GM18520 (cell line): Measurements from ENCODE around the gene KAZN.

Experiments used
- ATAC-seq: cut with Tn5 transposase; IDR thresholded peaks from one replicate; pipeline ENCODE4 v1.9.1; 2021; ENCODE audit not compliant: unreplicated experiment

The KAZN gene

DNA sequence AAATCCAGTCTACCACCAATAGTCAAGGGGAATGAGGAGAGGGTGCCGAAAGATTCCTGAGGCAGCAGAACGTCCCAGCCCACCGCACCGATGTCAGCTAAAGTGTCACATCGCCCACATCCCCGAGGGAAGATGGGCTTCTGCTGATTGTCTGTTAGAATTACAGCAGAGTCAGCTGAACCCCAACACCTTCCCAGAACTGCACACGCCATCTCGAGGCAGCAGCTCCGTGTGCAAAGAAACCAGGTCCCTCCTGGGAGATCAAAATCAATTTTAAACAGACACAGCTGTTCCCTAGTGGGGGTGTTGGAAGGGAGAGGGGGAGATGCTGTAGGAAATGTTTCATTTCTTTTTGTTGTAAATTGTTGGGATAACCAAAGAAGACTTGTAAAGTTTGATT, 12.8 kb upstream of the KAZN start:
- ATAC-seq: no peak

DNA sequence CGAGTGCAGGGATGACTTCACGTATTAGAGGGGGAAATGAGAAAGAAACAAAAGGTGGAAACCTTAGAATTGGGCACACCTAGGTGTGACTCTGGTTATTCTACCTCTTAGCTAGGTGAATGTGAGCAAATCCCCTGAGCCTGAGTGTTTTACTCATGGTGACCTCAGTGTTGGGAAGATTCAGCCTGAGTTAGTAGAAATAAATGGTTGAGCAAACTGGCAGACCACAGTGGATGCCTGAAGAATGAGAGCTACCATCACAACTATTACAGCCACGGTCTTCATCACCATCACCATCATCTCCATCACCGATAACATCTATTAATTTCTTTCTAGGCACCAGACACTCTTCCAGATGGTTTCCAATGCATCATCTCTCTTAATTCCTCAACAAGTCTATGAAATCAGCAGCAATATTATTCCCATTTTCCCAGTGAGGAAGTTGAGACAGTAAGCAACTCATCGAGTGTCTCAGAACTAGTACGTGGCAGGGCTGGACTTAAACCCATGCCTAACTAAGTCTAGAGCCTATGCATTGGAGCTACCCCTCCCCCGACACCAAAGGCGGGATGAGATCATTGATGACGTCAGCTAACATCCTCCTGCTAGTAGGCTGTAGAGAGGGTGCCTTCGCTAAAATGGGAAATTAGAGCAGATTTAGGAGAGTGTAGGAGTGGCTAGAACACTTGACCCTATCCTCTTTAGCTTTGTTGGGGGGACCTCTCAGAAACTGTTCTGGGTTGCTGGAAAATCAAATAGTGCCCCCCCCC, 7.9 kb upstream of the KAZN start:
- no peak for ATAC-seq

DNA sequence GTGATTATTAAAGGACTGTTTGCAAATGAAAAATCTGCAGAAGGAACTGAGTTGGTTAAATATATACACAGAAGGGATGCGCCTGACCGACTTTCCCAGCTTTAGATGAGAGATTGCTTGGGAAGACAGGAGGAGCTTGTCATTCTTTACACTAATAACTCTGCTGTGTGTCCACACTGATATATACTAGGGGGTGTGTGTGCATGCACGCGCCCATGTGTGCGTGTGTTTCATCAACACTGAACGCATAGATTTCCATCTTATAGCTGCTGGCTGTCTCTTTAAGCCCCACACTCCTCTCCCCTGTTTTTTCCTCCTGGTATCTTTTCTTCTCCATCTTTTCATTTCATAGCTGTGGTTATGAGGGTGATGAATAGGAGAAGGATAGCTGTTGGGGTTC, 6.9 kb upstream of the KAZN start:
- ATAC-seq: no peak

DNA sequence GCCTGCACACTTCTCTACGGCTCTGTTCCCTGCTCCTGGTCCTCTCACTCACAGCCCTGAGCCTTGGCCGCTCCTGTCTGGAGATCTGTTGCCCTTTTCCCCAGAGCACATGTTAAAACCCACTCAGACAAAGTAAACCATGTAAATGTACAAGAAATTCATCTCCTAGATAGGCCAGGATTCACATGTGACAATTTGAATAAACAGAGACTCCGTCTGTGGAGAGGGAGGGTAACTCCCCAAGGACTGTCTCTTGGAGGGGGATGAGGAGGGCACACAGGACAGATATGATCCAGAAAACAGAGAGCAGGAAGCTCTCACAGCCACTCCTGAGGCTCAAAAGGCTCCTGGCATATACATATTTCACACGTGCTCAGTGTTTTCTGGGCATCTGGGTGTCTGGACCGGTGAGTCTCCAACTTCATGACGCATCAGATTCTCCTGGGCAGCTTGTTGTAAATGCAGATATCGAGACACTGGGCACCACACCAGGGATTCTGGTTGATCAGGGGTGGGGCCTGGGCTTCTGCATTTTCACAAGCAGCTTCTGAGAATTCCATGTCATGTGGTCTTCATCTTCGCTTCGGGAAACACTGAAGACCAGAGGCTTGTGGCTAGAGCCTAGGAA, 6.4 kb upstream of the KAZN start:
- ATAC-seq: no peak

DNA sequence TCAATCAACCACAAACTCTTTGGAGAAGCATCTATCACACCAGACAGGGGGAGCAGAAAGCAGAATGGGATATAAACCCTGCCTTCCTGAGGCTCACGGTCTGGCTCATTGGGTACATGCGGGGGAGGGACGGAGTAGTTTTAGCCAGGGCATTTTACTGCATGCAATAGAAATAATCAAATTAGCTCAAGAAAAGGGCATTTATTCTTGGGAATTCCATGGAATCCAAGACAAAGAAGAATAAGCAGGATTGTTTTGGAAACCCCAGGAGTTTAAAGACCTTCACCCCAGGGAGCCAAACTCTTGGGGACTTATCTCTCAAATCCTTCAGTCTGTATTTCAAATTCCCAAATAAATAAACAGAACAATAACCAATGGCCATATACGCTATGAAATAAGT, 5.2 kb upstream of the KAZN start:
- no peak for ATAC-seq

DNA sequence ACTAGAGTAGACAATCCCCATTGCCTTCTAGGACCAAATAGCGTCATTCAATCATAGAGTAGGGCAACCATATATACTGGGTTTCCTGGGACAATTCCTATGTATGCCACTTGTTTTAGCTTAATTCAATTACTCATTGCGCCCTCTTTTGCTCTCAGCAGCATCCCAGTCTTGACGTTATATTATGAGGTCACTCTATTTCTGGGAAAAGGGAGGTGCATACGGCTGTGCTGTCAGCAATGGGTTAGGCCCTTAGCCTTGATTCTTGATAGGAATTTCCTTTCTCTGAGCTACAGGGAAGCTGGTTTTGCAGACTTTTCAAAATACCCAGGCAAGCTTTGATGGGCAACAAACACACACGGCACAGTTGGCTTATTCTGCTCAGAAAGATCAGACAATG, 4.4 kb upstream of the KAZN start:
- ATAC-seq: no peak

DNA sequence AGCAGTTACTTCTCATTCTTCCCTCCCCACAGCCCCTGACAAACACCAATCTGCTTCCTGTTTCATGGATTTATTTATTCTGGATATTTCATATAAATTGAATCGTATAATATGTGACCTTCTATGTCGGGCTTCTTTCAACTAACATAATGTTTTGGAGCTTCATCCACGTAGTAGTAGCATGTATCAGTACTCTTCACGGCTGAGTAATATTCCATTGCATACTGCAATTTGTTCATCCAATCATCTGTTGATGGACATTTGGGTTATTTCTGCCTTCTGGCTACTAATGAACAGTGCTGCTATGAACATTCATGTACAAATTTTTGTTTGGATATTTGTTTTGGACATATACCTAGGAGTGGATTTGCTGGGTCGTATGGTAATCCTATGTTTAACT, 1.9 kb upstream of the KAZN start:
- no peak for ATAC-seq

DNA sequence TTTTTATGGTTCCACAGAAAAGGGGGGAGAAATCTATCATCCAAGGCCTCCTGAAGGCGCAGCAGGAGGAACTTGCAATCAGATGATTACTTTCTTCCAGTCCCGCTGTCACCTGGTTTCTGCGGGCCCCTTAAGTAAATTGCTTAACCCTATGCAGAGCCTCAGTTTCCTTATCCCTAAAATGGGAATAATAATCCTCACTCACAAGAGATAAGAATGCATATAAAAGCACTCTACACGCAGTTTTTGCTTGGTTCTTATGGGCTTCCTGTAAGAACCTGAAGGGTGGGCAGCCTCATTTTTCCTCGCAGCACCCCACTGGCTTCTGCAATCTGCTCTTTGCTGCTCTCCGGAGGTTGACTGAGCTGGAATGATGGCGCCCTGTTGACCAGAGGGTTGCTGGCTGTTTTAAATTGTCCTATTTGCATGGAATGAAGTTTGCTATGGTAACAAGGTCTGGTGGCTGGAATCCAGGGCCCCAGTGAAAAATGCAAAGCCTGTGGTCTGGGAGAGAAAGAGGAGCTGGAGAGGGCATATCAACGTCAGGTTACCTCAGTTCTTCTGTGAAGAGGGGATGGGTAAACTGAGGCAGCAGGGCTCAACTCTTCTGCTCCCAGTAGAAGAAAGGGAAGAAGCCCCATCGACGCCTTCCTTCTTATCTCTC, 1.0 kb upstream of the KAZN start:
- no peak for ATAC-seq

DNA sequence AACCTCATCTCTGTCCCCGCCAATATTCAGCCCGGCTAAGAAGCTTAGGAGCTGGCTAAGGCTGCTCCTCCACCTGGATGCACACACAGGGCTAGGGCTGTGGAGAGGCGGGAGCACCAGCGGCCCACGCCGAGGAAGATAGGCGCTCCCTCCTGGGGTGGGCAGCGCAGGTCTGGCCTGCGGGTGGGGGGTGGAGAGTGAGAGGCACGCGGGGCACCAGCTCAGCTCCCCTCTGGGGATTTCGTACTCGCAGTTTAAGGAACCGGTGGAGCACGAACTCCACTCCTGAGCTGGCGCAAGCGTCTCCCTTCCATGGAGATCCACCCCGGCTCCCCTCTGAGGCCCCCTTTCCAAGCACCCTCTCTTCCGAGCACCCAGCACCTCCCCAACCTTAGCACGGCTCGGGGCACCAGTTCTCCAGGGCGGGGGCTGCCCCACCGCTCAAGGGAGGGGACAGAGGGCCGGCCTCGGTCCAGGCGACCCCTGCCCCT, 433 bp upstream of the KAZN start:
- ATAC-seq: no peak

DNA sequence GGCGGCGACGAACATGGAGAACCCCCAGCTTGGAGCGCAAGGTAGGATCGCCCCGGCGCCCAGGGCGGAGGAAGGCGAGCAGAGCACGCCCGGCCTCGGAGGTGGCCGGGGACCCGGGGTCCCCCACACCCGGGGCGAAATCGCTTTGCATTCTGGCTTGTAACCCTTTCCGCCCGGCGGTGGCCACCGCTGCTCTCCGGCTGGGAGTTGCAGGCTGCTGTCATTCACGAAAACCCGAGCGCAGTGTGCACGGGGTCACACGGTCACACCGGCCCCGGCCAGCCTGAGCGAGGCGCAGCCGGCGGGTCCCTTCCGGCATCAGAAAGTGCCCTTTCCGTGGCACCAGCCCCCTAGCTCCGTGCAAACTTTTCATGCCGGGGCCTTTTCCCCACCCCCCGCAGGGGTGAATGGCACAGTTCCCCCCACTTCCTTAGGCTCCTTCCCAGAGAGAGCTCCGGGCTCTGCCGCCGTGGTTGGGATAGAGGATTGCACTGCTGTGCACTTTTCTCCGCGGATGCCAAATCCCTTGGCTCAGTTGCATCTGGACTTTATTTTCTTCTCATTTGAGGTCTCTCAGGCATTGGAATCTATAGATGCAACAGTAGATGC, 802 bp downstream of the KAZN start:
- no peak for ATAC-seq

DNA sequence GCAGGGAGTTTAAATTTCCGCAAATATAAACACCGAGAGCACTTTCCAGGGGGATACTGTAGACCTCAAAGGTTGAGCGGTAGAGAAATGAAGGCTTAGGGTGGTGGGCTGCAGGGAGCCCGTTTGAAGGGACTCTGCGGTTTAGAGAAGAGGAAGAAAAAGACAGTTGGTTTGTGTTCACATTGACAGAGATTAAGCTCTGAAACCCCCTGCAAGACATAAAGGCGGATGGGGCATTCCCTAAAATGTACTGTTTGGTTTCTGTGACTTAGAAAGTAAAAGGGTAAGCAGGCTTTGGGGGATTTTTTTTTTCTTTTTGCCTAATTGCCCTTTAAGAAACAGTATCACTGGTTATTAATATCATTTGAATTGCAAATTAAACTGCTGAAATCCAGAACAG, 1.3 kb downstream of the KAZN start:
- ATAC-seq: no peak

DNA sequence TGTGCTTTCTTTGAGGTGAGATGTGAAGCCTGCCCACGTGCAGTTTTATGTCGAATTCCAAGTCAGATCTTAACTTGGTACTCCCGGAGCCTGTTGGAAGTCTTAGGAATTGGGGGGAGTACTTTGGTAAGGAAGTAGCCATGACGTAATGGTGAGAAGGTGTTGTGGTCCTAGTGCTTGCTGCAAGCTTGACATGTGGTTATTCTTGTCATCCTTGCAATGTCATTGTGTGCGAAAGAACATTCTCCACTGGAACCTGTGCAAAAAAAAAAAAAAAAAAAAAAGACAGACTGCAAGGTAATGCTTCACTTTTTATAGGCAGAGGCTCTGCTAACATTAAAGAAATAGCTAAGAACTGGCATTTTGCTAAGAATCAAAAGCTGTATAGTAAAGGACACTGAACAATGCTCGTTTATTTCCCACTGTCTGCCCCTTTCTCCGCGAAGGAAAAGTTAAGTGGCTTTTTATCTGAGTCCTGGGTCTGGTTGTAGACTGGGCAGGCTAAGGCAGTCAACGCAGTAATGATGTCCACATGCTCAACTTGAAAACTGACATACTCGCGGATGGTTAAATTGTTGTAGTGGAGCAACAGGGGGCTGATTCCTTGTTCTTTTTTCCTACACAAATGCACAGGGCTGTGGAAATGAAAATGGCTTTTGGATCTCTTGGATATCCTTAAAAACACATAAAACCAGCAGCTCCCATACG, 2.1 kb downstream of the KAZN start:
- ATAC-seq: no peak

DNA sequence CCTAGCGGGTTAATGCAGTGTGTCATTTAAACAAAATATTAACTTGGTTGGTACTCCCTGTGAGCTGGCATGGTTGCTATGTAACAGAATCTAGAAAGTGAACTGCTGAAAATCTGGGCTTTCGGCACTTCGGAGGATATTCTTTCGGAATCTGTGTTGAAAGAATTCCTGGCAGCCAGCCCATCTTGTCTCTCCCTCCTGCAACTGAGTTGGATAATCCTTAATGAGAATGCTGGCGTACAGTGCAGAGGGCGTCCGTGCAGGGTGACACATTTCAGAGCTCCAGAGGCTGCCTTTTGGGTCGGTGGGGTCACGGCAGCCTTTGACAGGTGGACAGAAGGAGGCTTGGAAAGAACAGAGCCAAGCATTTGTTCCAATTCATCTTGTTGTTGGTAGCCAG, 3.7 kb downstream of the KAZN start:
- no peak for ATAC-seq

DNA sequence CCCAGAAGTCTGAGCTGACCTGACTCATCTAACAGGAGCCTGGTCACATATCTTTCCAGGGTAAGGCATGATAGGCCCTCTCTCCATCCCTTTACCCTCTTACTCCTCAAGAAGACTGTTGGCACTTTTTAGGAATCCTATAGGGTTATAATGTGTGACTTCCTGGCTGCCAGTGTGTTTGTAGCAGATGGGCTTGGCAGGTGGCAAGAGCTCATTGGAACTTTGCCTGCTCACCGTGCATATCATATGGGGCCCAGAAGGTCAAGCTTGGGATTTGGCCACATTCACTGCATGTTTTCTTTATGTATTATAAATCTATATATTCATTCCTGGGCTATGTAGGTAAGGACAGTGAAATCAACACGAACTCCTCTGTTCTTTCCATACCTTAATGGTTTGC, 5.2 kb downstream of the KAZN start:
- ATAC-seq: no peak

DNA sequence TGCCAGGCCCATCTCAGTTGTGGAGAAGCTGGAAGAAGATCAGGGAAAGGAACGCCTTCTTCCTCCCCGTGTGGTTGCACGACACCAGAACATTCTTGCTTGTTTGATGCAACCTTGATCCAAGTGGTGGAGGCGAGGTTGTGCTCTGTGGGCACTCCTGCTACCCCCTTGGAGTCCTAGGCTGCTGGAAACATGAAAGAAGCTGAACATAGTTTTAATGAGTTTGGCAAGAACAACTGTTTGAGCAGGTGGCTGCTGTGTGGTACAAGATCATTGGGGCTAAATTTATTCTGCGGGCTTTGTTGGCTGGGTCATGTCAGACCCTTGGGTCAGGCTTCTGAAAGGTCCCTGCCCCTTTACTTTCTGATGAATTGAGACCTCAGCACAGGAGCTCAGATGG, 5.9 kb downstream of the KAZN start:
- ATAC-seq: no peak

DNA sequence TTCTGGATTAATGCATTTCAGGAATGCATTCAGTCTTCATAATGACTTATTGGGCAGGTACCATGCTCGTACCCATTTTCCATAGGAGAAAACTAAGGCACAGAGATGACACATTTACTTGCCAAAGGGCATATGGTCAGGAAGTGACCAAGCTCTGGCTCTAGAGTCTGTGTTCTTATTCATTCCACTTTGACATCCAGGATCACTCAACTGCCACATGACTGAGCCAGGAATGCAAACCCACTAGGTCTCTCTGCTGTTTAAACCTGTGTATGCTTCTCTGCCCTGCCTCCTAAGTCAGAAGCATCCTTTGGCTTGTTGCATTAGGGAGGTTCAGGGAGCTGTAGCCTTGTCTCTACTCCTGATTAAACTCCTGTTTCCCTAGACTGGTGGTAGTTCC, 7.5 kb downstream of the KAZN start:
- no peak for ATAC-seq

DNA sequence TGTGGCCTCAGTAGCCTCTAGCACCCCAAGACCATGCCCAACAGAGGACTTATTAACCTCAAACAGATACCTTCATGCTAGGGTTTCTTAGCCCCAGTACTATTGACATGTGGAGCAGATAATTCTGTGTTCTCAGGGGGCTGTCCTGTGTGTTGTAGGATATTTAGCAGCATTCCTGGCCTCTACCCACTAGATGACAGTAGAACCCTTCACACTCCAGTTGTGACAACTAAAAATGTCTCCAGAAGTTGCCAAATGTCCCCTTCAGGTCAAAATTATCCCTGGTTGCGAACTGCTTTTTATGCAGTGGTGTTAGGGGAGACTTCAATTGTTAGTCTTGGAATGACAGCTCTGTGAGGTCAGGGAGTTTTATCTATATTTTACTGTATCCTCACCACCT, 8.1 kb downstream of the KAZN start:
- no peak for ATAC-seq

DNA sequence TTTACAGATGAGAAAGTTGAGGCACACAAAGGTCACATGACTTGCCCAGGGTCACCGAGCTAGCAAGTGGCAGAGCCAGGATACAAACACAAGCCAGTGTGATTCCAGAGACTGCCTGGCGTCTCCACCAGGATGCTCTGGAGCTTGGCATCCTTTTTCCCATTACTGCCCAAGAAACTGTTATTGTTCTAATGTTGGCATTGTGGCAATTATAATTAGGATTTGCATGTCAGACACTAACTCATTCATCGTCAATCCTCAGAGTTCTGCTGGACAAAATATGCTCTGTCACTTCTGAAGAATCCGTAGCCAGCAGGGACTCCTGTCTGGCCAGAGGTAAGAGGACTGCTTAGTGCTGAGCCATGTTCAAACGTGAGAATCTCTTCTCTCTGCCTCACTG, 8.8 kb downstream of the KAZN start:
- no peak for ATAC-seq

DNA sequence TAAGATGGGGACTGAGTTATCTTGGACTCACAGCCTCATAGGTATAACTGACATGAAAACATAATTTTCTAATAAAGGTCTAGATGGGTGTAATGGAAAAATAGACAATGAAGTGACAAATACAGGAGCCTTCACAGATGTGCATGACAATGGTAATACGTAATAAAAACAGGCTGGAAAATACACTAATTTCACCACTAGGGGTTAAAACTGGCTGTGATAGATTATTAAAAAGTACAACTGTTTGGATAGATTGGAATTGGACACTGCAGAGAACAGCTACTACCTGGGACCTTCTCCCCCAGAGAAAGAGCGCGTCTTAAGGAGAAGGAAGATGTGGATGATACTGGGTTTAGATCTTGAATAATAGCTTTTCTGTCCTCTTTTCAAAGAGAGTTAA, 9.8 kb downstream of the KAZN start:
- ATAC-seq: no peak

DNA sequence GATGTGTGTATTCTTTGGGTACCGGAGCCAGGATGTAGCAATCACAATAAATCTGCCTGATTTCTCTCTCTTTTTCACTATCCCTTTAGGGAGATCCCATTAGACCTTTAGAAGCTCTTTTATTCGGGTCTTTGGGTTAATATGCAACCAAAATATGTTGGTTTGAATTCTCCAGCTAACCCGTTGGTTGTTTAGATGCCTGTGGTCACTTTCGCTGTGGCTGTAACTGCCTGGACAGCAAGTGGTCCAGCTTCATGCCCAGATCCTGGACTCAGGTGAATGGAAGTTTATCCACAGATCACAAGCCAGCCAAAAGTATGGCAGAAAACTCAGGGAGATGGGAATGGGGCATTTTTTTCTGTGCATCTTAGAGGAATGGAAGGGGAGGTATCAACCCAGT, 12.3 kb downstream of the KAZN start:
- ATAC-seq: no peak

DNA sequence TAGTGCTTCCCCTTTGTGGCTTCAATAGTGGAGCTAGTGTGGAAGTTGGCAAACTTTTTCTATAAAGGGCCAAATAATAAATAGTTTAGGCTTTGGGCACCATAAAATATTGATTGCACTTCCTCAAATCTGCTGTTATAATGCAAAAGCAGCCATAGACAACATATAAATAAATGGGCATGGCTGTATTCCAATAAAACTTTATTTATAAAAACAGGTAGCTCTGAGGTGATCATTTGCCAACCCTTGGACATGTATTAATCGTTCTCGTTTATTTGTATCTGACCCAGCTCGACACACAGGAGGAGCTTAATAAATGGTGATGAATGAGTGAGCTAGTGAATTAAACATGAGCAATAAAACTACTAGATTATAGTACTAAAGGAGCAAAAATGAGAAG, 13.3 kb downstream of the KAZN start:
- ATAC-seq: no peak
